NCI-H345 (cell line): ENCODE measurements around the gene SAMD4A.
"Not testable (repeated sequence)": the region's sequence is repeated elsewhere in the genome, so short reads cannot be mapped to it uniquely, and the experiment has no call there.

Experiments
- DNase-seq: peaks from one replicate; lab custom pipeline; 2025; lab: John Stamatoyannopoulos, UW

SAMD4A gene

GRCh38 chr14:54597795-54598443, 31.0 kb downstream of the SAMD4A start:
- no peak for DNase-seq

GRCh38 chr14:54599966-54600716, 33.2 kb downstream of the SAMD4A start:
- no peak for DNase-seq

- DNase-seq: no peak
Observed at GRCh38 chr14:54600717-54601109, 33.8 kb downstream of the SAMD4A start.

GRCh38 chr14:54603362-54603761, 36.4 kb downstream of the SAMD4A start:
- no peak for DNase-seq

GRCh38 chr14:54606178-54606577, 39.2 kb downstream of the SAMD4A start:
- DNase-seq: no peak

- DNase-seq: no peak
Observed at GRCh38 chr14:54606631-54607133, 39.8 kb downstream of the SAMD4A start.

- DNase-seq: no peak
Observed at GRCh38 chr14:54609576-54609975, 42.6 kb downstream of the SAMD4A start.

GRCh38 chr14:54610051-54610977, 43.4 kb downstream of the SAMD4A start:
- no peak for DNase-seq

- DNase-seq: no peak
Observed at GRCh38 chr14:54614296-54614695, 47.4 kb downstream of the SAMD4A start.

GRCh38 chr14:54617467-54617866, 50.5 kb downstream of the SAMD4A start:
- DNase-seq: no peak

GRCh38 chr14:54621686-54622085, 54.8 kb downstream of the SAMD4A start:
- DNase-seq: no peak

- no peak for DNase-seq
Observed at GRCh38 chr14:54622192-54622958, 55.4 kb downstream of the SAMD4A start.

- no peak for DNase-seq
Observed at GRCh38 chr14:54623279-54624004, 56.5 kb downstream of the SAMD4A start.

GRCh38 chr14:54624005-54624358, 57.1 kb downstream of the SAMD4A start:
- not testable (repeated sequence) for DNase-seq

- no peak for DNase-seq
Observed at GRCh38 chr14:54625112-54625511, 58.2 kb downstream of the SAMD4A start.

- no peak for DNase-seq
Observed at GRCh38 chr14:54627219-54627539, 60.3 kb downstream of the SAMD4A start.

GRCh38 chr14:54627540-54628363, 60.8 kb downstream of the SAMD4A start:
- DNase-seq: no peak

GRCh38 chr14:54629183-54629582, 62.3 kb downstream of the SAMD4A start:
- no peak for DNase-seq

GRCh38 chr14:54629635-54630360, 62.9 kb downstream of the SAMD4A start:
- no peak for DNase-seq

GRCh38 chr14:54631016-54631415, 64.1 kb downstream of the SAMD4A start:
- DNase-seq: no peak
